Immature natural killer cell (primary cell): ENCODE measurements around the gene LRPAP1. TPM values are rescaled to one million over a fixed set of nuclear protein-coding genes. Genes with fewer than 3 reads are reported as not detected.
A peak's percentile ranks its signal among the peaks of the same experiment; 100 is the strongest.

Source experiments
- DNase-seq, 3 donors: peaks; one replicate each; pipeline ENCODE4 v3.0.0; 2022; ENCODE audit warnings: mixed read lengths in 1 of 3
- H3K27ac Mint-ChIP-seq, 6 donors: one replicate each; pipeline ENCODE4 v1.8.0; 2020; ENCODE audit warnings: mixed read lengths in 6 of 6, mild to moderate bottlenecking in 5 of 6, inconsistent platforms in 4 of 6, moderate library complexity in 3 of 6
- H3K27me3 Mint-ChIP-seq, 3 donors: one replicate each; pipeline ENCODE4 v1.8.0; 2020 to 2021; ENCODE audit warnings: low read depth in 3 of 3, mild to moderate bottlenecking in 3 of 3, mixed read lengths in 3 of 3, moderate library complexity in 3 of 3, inconsistent platforms in 1 of 3
- H3K36me3 Mint-ChIP-seq, 3 donors: one replicate each; pipeline ENCODE4 v1.8.0; 2020; ENCODE audit warnings: mixed read lengths in 3 of 3, inconsistent platforms in 2 of 3, mild to moderate bottlenecking in 2 of 3
- H3K4me1 Mint-ChIP-seq, 2 donors: one replicate each; pipeline ENCODE4 v1.8.0; 2020; ENCODE audit warnings: inconsistent platforms in 2 of 2, mild to moderate bottlenecking in 2 of 2, mixed read lengths in 2 of 2, moderate library complexity in 1 of 2
- H3K4me3 Mint-ChIP-seq, 5 donors: one replicate each; pipeline ENCODE4 v1.8.0; 2020; ENCODE audit warnings: mild to moderate bottlenecking in 5 of 5, mixed read lengths in 5 of 5, inconsistent platforms in 3 of 5, moderate library complexity in 3 of 5
- H3K9me3 Mint-ChIP-seq, 6 donors: one replicate each; pipeline ENCODE4 v1.8.0; 2020; ENCODE audit warnings: mild to moderate bottlenecking in 6 of 6, mixed read lengths in 6 of 6, inconsistent platforms in 4 of 6, moderate library complexity in 3 of 6
- polyA plus RNA-seq, 3 donors: library from polyadenylated mRNA; unstranded; fragments of 300-500 nt; fragmentation: Illumina TruSeq; gene quantifications; one replicate each; pipeline ENCODE4 v1.2.3, GENCODE V29; 2021

LRPAP1 gene
- polyA plus RNA-seq, 3 donors from 2014 or later, result 98.7 to 185 (median 148) TPM

DNA sequence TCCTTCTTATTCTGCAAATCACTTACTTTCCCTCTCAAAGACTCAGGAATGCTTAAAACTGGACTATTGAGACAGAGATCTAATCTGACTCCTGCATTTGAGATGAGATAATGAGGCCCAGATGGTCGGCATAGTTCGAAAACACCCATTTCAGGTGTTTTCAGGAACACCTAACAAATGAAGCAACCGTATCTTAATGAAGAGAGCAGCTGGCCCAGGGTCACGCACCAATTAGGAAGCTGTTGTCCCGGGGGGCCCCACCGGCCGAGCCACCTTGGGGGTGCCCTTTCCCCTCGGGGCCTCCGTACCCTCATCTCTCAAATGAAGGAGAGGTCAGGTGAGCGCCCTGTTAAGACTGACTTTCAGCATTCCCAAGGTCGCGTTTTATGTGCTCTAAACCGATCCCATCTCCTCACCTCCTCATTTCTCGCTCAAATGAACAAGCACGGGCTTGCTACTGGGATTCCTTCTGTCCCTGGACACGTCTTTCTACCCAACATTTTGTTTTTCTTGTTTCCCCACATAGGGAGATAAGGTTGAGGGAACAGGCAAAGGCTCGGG, 824 bp downstream of the LRPAP1 start:
- H3K36me3 Mint-ChIP-seq, result peaks cover 0 to 5% (median 4%) of the 10 kb centered on the region in 3 donors
- H3K27me3 Mint-ChIP-seq, result peaks cover 0 to 6% (median 5%) of the 10 kb centered on the region in 3 donors
- peak overlapping the region in 3 of 6 donors; percentile 51 to 74 (median 65) for H3K27ac Mint-ChIP-seq
- H3K4me1 Mint-ChIP-seq, result peaks cover 36 to 46% of the 10 kb centered on the region in 2 donors
- H3K9me3 Mint-ChIP-seq, result peaks cover 0 to 5% (median 2%) of the 10 kb centered on the region in 6 donors
- H3K4me3 Mint-ChIP-seq, result peak overlapping the region; percentile 88 to 99 (median 98)
- DNase-seq, result no peak

DNA sequence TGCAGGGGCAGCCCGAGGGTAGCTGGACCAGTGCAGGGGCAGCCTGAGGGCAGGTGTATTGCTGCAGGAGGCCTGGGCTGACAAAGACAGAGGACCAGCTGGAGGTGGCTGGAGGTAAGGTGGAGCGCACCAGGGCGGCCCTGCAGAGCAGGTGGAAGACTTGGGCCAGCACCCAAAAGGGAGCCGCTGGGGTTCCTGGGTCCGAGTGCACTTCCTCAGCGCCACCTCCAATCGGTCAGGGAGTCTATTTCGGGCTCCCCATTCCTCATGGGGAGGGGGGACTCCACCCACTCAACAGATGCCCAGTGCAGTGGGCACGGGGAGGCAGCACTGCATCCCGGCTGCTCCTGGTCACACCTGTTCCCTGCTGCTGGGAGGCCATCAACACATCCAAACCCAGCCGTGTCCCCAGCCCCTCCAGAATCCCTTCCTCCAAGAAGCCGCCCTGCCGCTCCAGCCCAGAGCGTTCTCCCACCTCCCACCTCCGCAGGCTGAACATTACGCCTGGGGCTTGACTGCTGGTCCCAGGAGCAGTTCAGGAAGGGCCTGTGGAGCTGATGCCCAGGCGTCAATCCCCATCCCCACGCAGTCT, 1.5 kb downstream of the LRPAP1 start:
- Mint-ChIP-seq H3K36me3 (peaks cover 0 to 5% (median 4%) of the 10 kb centered on the region in 3 donors), H3K27me3 (peaks cover 0 to 6% (median 5%) of the 10 kb centered on the region in 3 donors), H3K27ac (no peak overlapping the region), H3K9me3 (peaks cover 0 to 5% (median 2%) of the 10 kb centered on the region in 6 donors), H3K4me3 (peak overlapping the region; percentile 88 to 99 (median 98)), H3K4me1 (peaks cover 40 to 47% of the 10 kb centered on the region in 2 donors)
- no peak for DNase-seq

DNA sequence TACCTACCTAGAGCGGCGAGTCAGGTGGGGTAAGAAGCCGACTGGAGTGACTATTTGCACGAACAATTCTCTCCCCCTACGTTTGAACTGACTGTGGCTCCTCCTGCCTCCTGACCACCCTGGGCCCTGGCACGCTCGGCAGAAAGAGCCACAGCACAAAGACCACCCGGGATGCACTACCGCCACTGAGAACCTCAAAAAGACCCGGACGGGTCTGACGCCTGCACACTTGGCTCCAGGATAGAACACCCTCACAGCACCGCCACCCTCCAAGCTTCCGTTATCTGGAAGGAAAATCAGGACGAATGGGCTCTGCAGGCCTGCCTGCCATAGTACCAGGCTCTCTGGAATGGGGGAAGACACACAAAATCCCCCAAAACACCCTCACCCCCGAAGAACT, 2.2 kb downstream of the LRPAP1 start:
- Mint-ChIP-seq H3K27ac (peak overlapping the region in 1 of 6 donors; percentile 35), H3K27me3 (peaks cover 0 to 4% (median 3%) of the 10 kb centered on the region in 3 donors), H3K4me1 (peaks cover 40 to 47% of the 10 kb centered on the region in 2 donors), H3K36me3 (peaks cover 0 to 4% (median 4%) of the 10 kb centered on the region in 3 donors), H3K9me3 (peaks cover 0 to 4% (median 0%) of the 10 kb centered on the region in 6 donors), H3K4me3 (peak overlapping the region; percentile 38 to 99 (median 97))
- DNase-seq, result no peak

DNA sequence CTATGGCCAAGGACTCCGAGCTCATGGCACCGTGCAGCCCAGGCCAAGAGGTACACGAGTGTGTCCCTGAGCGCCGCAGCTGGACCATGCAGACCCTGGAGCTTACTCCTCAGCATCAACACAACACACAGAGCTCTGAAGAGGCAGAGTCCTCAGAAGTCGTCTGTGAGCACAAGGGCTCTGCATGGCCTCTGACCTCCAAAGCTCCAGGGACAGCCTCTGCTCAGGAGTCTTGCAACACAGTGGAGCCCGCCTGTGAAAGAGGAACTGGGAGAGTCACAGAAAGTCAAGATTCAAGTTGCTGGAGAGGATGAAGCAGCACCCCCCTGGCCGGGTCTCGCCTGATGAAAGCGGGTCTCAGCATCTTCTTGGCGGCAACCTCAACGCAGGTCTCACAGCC, 2.9 kb downstream of the LRPAP1 start:
- Mint-ChIP-seq H3K9me3 (peaks cover 0 to 4% (median 0%) of the 10 kb centered on the region in 6 donors), H3K4me1 (peaks cover 40 to 50% of the 10 kb centered on the region in 2 donors), H3K4me3 (peak overlapping the region in 3 of 5 donors; percentile 15 to 97 (median 33)), H3K27ac (no peak overlapping the region), H3K36me3 (peaks cover 0 to 4% (median 4%) of the 10 kb centered on the region in 3 donors), H3K27me3 (peaks cover 0 to 4% (median 3%) of the 10 kb centered on the region in 3 donors)
- DNase-seq, result no peak

DNA sequence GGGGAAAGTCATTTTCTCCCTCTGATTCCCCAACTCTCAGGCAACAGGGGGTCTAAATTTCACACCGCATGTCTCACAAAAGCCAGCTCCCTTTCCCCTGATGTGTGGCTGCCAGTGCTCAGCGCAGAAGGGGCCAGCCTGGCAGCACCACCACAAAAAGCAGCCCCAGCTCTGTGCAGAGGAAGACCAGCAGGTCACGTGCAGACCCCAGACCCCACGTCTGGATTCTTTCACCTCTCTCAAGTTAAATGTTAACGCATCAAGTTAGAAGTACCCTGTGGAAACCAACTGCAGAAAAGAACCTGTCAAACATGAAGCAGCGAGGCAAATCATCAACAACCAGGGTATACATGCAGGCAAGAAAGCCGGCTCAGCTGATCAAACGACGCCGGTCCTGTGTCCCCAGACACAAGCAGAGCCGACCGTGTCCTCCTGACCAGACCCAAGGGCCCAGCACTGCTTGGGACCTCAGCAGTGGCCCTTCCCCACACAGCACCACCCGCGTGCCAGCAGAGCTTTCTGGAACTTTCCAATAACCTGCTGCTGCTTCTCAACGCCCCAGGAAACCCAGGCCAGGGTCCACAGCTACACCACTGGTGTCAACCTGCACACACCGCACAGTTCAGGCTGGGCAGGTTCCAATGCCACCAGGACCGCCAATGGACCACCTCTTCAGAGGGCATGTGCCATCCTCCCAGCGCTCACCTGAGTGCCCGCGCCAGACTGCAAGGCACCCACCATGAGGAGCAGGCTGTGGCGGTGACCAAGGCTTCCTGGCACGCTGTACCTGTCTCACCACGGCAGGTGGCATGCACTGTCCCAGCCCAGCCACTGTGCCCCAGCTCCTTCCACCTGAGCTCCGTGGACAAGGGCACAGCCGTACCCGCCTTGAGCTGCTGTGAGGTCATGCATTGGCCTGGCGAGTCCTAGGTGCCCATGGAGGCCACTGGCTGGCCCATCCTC, 4.0 kb downstream of the LRPAP1 start:
- Mint-ChIP-seq H3K27me3 (peaks cover 0 to 6% (median 4%) of the 10 kb centered on the region in 3 donors), H3K27ac (no peak overlapping the region), H3K4me3 (no peak overlapping the region), H3K36me3 (peaks cover 0 to 4% (median 4%) of the 10 kb centered on the region in 3 donors), H3K4me1 (peaks cover 40 to 47% of the 10 kb centered on the region in 2 donors), H3K9me3 (peaks cover 0 to 2% (median 0%) of the 10 kb centered on the region in 6 donors)
- DNase-seq, result no peak

DNA sequence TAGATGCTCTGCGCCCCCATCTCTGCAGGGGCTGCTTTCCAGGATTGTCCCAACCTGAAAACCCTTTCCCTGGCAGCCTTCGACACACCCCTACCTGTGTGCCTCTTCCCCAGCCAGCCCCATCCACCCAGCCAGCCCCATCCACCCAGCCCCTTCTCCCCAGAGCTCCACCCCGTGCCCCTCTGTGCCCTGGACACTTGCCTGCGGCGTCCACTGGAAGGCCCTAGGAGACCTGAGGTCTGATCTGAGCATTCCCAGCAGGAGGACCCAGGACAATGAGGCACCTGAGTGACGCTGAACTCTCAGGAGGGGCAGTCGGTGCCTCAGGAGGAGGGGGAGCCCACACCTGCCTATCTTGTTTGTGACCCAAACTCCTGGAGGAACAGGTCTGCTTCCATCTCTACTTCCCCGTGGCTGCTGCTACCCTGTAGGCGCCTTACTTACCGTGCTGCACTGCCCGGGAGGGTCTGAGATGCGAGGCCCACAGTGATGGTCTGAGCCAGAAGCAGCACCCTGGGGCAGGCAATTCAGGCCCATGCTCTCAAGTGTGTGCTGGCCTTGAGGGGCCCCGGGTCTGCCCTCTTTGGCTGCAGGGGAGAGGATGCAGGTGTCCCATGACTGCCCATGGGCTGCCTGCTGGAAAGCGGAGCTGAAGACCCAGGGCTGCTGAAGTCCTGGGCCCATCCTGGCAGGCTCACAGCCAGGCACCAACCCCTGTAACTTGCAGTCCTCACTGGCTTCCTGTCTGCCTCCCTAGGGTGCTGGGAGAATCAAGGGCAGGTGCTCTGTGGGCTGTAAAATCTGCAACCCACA, 4.9 kb downstream of the LRPAP1 start:
- Mint-ChIP-seq H3K36me3 (peaks cover 0 to 4% (median 4%) of the 10 kb centered on the region in 3 donors), H3K4me3 (no peak overlapping the region), H3K27ac (no peak overlapping the region), H3K9me3 (peaks cover 0 to 2% (median 0%) of the 10 kb centered on the region in 6 donors), H3K27me3 (peaks cover 0 to 6% (median 3%) of the 10 kb centered on the region in 3 donors), H3K4me1 (peaks cover 39 to 43% of the 10 kb centered on the region in 2 donors)
- no peak for DNase-seq

DNA sequence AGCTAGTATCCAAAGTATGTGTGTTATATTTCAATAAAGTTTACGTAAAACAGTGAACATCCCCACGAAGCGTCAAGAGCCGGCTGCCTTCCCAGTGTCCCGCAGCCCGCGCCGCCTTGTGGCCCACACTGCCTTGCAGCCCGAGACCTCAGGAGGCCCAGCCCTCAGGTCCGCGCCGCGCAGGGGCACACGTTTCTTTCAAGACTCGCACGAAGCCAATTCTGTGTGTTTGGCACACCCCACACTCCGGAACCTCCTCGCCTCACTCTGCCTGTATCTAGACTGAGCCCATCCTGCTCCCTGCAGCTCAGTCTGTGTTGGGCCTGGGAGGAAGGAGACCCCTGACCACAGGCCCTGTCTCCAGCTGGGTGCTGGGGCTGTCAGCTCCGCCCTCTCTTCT, 5.8 kb downstream of the LRPAP1 start:
- Mint-ChIP-seq H3K4me3 (no peak overlapping the region), H3K27ac (peak overlapping the region in 1 of 6 donors; percentile 44)
- no peak for DNase-seq

DNA sequence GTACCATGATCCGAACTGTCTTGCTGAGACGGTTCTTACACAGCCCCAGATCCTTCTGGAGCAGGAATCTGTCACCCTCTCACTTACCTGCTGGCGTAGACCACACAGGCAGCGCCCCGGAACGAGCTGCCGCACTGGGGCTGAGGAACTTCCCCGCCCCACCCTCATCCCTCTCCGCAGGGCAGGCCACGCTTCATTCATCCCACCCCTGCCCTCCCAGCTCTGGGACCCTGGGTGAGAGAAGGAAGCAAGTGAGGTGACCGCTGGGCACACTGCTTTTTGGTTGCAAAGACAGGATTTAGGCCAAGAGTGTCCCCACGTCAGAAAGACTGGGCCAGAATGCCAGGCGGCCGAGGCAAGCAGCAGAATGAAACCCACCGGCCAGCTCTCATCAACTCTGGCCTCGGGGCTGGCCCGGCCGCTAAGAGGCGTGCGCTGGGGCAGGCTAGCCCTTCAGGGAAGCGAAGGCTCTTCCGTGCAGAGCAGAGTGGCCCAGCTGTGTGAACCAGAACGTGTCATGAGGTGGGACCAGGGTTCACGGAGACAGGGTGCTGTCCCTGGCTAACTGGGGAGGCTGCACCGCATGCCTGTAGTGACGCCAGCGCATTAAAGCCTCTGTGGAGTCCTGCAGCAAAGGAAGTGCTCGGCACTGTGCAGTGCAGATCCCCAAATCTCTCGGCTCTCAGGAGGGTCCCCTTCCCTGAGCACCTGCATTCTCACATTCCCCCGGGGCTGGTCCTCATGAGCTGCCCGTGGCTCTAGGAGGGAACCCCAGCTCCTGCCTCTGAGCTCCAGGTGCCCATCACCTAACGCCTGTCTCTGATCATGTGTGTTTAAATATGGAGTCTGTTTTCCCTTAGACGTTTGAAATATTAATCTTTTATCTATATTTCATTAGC, 6.4 kb downstream of the LRPAP1 start:
- H3K27ac Mint-ChIP-seq, result peak overlapping the region in 1 of 6 donors; percentile 45

More for the DNA sequence above, 5.8 kb downstream of the LRPAP1 start:
- Mint-ChIP-seq H3K36me3 (peaks cover 0 to 4% (median 4%) of the 10 kb centered on the region in 3 donors), H3K9me3 (peaks cover 0 to 2% (median 0%) of the 10 kb centered on the region in 6 donors), H3K27me3 (peaks cover 0 to 4% (median 2%) of the 10 kb centered on the region in 3 donors), H3K4me1 (peaks cover 30 to 37% of the 10 kb centered on the region in 2 donors)

DNA sequence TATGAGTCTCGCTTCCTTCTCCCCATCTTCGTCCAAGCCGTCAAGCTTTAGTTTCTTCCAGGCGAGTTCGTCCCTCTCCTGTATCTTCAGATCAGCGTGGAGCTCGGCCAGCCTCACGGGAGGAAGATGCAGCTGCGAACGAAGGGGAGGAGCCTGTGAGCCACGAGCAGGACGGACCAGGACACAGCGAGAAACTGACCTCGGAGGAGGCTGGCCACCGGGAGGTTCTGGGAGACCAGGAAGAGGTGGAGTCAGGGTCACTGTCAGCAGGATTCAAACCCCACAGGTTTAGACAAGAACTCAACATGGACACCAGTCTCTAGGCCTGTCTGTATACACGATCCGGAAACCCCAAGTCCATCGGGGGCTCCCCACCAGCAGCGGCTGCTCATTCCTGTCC, 7.3 kb downstream of the LRPAP1 start:
- peaks cover 18 to 22% of the 10 kb centered on the region in 2 donors for H3K4me1 Mint-ChIP-seq
- H3K9me3 Mint-ChIP-seq, result no peaks in the 10 kb centered on the region
- peaks cover 0 to 5% (median 3%) of the 10 kb centered on the region in 3 donors for H3K27me3 Mint-ChIP-seq
- no peak for DNase-seq
- H3K36me3 Mint-ChIP-seq, result peaks cover 0 to 4% (median 4%) of the 10 kb centered on the region in 3 donors
- H3K4me3 Mint-ChIP-seq, result no peak overlapping the region
- no peak overlapping the region for H3K27ac Mint-ChIP-seq

More for the DNA sequence above, 6.4 kb downstream of the LRPAP1 start:
- Mint-ChIP-seq H3K36me3 (peaks cover 0 to 4% (median 4%) of the 10 kb centered on the region in 3 donors), H3K9me3 (no peaks in the 10 kb centered on the region), H3K4me3 (no peak overlapping the region), H3K27me3 (peaks cover 0 to 5% (median 3%) of the 10 kb centered on the region in 3 donors), H3K4me1 (peaks cover 24 to 30% of the 10 kb centered on the region in 2 donors)
- DNase-seq, result no peak

DNA sequence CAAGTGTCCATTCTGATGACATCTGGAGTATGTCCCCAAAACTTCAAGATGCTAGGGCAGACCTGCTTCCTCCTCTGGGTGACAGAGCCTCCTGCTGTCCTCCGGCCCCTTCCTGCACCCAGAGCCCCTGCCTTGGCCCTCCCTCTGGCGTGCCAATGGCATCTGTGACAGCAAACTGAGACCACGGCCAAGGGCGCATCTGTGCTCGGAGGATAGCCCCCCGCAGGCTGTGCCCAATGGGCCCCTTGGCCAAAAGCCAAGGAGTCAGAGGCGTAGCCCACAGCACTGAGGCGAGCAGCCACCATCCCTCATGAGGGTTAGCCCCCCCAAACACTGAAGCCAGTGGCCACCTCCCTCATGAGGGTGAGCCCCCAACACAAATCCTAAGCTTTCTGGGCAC, 7.9 kb downstream of the LRPAP1 start:
- Mint-ChIP-seq H3K36me3 (peaks cover 0 to 4% (median 4%) of the 10 kb centered on the region in 3 donors), H3K27me3 (peaks cover 0 to 5% (median 3%) of the 10 kb centered on the region in 3 donors), H3K9me3 (no peaks in the 10 kb centered on the region), H3K27ac (no peak overlapping the region), H3K4me3 (no peak overlapping the region), H3K4me1 (peaks cover 14 to 17% of the 10 kb centered on the region in 2 donors)
- no peak for DNase-seq

DNA sequence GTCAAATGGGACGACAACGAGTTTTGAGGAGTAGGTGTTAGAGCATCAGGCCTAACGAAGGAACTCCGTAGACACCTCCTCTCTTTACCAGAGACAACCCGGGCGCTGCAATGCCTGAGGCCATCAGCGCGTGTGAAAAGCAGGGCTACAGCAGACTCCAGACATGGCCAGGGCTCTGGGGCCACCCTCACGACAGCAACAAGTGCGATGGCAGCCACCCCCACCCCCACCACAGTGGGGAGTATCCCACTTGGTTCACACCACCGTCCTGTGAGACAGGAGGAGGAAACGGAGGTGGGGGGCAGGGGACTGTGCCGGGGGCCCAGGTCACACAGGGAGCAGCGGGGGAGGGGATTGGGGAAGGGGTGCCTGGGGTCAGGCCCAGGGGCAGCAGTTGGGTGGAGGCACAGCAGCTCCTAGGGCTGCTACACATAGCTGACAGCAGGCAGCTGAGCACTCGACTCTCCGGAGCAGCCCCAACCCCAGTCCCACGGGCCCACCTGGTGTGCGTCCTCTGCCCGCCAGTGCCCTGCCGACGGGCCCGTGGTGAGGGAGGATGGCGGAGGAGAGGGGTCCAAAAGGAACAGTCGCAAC, 8.5 kb downstream of the LRPAP1 start:
- Mint-ChIP-seq H3K4me3 (no peak overlapping the region), H3K27ac (no peak overlapping the region), H3K4me1 (peaks cover 14 to 15% of the 10 kb centered on the region in 2 donors), H3K36me3 (peaks cover 0 to 4% (median 4%) of the 10 kb centered on the region in 3 donors), H3K27me3 (peaks cover 0 to 5% (median 3%) of the 10 kb centered on the region in 3 donors), H3K9me3 (no peaks in the 10 kb centered on the region)
- DNase-seq, result no peak
